Tibial nerve (tissue), 4 donors: Measurements from ENCODE around the gene NR1H3. TPM values are rescaled to one million over a fixed set of nuclear protein-coding genes. Genes with fewer than 3 reads are reported as not detected.

Experiments used
- DNase-seq, 2 donors: peaks; one replicate each; pipeline ENCODE4 v3.0.0-alpha.2; 2019; ENCODE audit warnings: low spot score in 2 of 2
- H3K27ac ChIP-seq, 4 donors: fragments of 200-600 bp; sonication (generic) in 3 of 4; one replicate each; pipeline ENCODE4 v1.5.1; 2017 to 2019; ENCODE audit warnings: mild to moderate bottlenecking in 1 of 4
- H3K27me3 ChIP-seq, 2 donors: fragments of 200-600 bp; sonication (generic) in 1 of 2; one replicate each; pipeline versions ENCODE4 v1.5.1 to v1.6.0; 2017 to 2019
- H3K36me3 ChIP-seq, 3 donors: fragments of 200-600 bp; sonication (generic); one replicate each; pipeline ENCODE4 v1.5.1; 2018 to 2019
- H3K4me1 ChIP-seq, 4 donors: fragments of 200-600 bp; sonication (generic) in 3 of 4; one replicate each; pipeline ENCODE4 v1.5.1; 2017 to 2019
- H3K4me3 ChIP-seq, 4 donors: fragments of 200-600 bp; sonication (generic) in 3 of 4; one replicate each; pipeline ENCODE4 v1.5.1; 2017 to 2019; ENCODE audit warnings: mild to moderate bottlenecking in 1 of 4, moderate library complexity in 1 of 4
- H3K9me3 ChIP-seq, 4 donors: fragments of 200-600 bp; sonication (generic) in 3 of 4; one replicate each; pipeline ENCODE4 v1.5.1; 2017 to 2019
- EP300 ChIP-seq, 2 donors: sonication (generic); formaldehyde crosslinking; IDR thresholded peaks; one replicate each; pipeline ENCODE4 v1.6.1; 2017; ENCODE audit warnings: antibody characterized with exemption in 2 of 2, mild to moderate bottlenecking in 1 of 2
- POLR2A ChIP-seq, 2 donors: fragments of 450-650 bp; IDR thresholded peaks; one replicate each; pipeline ENCODE4 v1.6.1; 2017; ENCODE audit warnings: antibody characterized with exemption in 2 of 2, mild to moderate bottlenecking in 2 of 2, moderate library complexity in 2 of 2
- WGBS, 2 donors: methylation state at CpG; one replicate each; pipeline ENCODE4 v1.1.5; 2018; 5-methylcytosine and 5-hydroxymethylcytosine counted together
- total RNA-seq, 4 donors: library from RNA; depleted of rRNA; stranded (reverse); fragments of >200 nt; gene quantifications; one replicate each; pipeline ENCODE4 v1.1.0, GENCODE V29; 2016
- TF ChIP-seq, protein P1 (sequence below), 5 experiments: fragments of 200-600 bp in 3 of 5; fragments of 450-650 bp in 2 of 5; sonication (generic) in 3 of 5; IDR thresholded peaks; one replicate each; pipeline ENCODE4 v1.5.1; 2016 to 2019; ENCODE audit warnings: antibody characterized with exemption in 5 of 5, mild to moderate bottlenecking in 3 of 5, moderate library complexity in 2 of 5

Gene NR1H3
- total RNA-seq, 4 donors from 2014 or later, result 92.7 to 218 (median 124) TPM

DNA sequence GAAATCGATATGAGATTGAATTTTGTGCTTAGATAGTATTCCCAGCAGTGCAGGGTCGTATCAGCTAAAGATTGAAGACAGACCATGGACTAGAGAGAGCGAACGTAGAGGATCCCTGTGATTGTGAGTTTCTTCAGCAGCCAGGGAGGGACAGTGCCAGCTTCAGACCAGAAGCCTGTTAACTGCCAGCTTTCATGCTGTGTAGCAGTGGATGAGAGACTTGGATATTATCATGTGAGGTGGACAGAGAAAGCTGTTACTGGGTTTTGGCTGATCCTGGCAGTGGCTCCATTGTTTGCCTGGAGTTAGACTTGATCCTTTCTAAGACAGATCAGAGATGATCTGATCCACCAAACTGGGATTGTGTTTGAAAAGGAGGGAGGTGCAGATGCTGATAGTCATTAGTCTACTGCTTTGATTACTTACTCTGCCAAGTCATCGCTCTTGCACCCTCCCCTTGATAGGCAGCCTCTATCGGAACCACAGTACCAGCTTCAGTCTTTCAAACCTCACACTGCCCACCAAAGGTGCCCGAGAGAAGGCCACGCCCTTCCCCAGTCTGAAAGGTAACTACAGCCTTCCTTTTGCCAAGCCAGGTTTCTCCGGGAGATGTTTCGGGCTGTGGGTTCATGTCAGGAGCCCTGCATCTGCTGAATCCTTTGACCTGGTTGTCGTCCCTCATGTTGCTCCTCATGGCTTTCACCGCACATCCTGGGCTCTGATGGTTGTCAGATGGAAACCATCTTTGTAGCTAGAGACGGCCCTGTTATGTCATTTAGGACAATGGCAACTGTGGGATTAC lies 28.4 kb downstream of the NR1H3 start:
- H3K27ac ChIP-seq, result no peak overlapping the region
- H3K9me3 ChIP-seq, result no peaks in the 10 kb centered on the region
- TF ChIP-seq, protein P1, sequence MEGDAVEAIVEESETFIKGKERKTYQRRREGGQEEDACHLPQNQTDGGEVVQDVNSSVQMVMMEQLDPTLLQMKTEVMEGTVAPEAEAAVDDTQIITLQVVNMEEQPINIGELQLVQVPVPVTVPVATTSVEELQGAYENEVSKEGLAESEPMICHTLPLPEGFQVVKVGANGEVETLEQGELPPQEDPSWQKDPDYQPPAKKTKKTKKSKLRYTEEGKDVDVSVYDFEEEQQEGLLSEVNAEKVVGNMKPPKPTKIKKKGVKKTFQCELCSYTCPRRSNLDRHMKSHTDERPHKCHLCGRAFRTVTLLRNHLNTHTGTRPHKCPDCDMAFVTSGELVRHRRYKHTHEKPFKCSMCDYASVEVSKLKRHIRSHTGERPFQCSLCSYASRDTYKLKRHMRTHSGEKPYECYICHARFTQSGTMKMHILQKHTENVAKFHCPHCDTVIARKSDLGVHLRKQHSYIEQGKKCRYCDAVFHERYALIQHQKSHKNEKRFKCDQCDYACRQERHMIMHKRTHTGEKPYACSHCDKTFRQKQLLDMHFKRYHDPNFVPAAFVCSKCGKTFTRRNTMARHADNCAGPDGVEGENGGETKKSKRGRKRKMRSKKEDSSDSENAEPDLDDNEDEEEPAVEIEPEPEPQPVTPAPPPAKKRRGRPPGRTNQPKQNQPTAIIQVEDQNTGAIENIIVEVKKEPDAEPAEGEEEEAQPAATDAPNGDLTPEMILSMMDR (IDR thresholded peaks at IDR 0.05), result no peak
- TF ChIP-seq POLR2A (IDR thresholded peaks at IDR 0.05) (no peak), EP300 (IDR thresholded peaks at IDR 0.05) (no peak)
- H3K4me1 ChIP-seq, result no peaks in the 10 kb centered on the region
- WGBS, 2 donors, result 91 to 95% methylated on average over 13 of the region's 13 CpGs
- H3K36me3 ChIP-seq, result peaks cover 17 to 99% (median 52%) of the 10 kb centered on the region in 3 donors
- DNase-seq, result no peak
- H3K4me3 ChIP-seq, result no peak overlapping the region
- H3K27me3 ChIP-seq, result no peaks in the 10 kb centered on the region

- H3K27ac ChIP-seq, result no peak overlapping the region
- TF ChIP-seq EP300 (IDR thresholded peaks at IDR 0.05), result no peak
- TF ChIP-seq, protein P1 (IDR thresholded peaks at IDR 0.05), result no peak
- TF ChIP-seq POLR2A (IDR thresholded peaks at IDR 0.05), result no peak
- H3K36me3 ChIP-seq, result peaks cover 12 to 99% (median 43%) of the 10 kb centered on the region in 3 donors
- DNase-seq, result no peak
- H3K4me1 ChIP-seq, result no peaks in the 10 kb centered on the region
- H3K4me3 ChIP-seq, result no peak overlapping the region
- no peaks in the 10 kb centered on the region for H3K27me3 ChIP-seq
- no peaks in the 10 kb centered on the region for H3K9me3 ChIP-seq
- 86 to 91% methylated on average over 5 of the region's 5 CpGs for WGBS, 2 donors
Observed at GRCh38 chr11:47288066-47288465, 30.3 kb downstream of the NR1H3 start.

GRCh38 chr11:47289856-47290255 lies 32.1 kb downstream of the NR1H3 start:
- 92 to 93% methylated on average over 15 of the region's 15 CpGs for WGBS, 2 donors
- Histone ChIP-seq H3K27me3 (no peaks in the 10 kb centered on the region), H3K4me1 (no peaks in the 10 kb centered on the region), H3K4me3 (no peak overlapping the region), H3K36me3 (peaks cover 12 to 97% (median 27%) of the 10 kb centered on the region in 3 donors), H3K27ac (no peak overlapping the region), H3K9me3 (no peaks in the 10 kb centered on the region)
- no peak for DNase-seq
- TF ChIP-seq, protein P1 (IDR thresholded peaks at IDR 0.05), result no peak
- TF ChIP-seq EP300 (IDR thresholded peaks at IDR 0.05), result no peak
- TF ChIP-seq POLR2A (IDR thresholded peaks at IDR 0.05), result no peak

- TF ChIP-seq POLR2A (IDR thresholded peaks at IDR 0.05) (no peak), EP300 (IDR thresholded peaks at IDR 0.05) (no peak)
- TF ChIP-seq, protein P1 (IDR thresholded peaks at IDR 0.05), result no peak
- Histone ChIP-seq H3K4me1 (no peaks in the 10 kb centered on the region), H3K4me3 (no peak overlapping the region), H3K36me3 (peaks cover 0 to 98% (median 38%) of the 10 kb centered on the region in 3 donors), H3K27me3 (no peaks in the 10 kb centered on the region), H3K27ac (no peak overlapping the region), H3K9me3 (peaks cover 0 to 29% (median 4%) of the 10 kb centered on the region in 4 donors)
- WGBS, 2 donors, result 94 to 98% methylated on average over 5 of the region's 5 CpGs
- DNase-seq, result no peak
Observed at GRCh38 chr11:47295385-47295784, 37.6 kb downstream of the NR1H3 start.

- no peak overlapping the region for H3K4me3 ChIP-seq
- H3K9me3 ChIP-seq, result peaks cover 0 to 29% (median 4%) of the 10 kb centered on the region in 4 donors
- WGBS, 2 donors, result 87 to 91% methylated on average over 4 of the region's 4 CpGs
- no peak for DNase-seq
- TF ChIP-seq, protein P1 (IDR thresholded peaks at IDR 0.05), result no peak
- TF ChIP-seq EP300 (IDR thresholded peaks at IDR 0.05) (no peak), POLR2A (IDR thresholded peaks at IDR 0.05) (no peak)
- H3K4me1 ChIP-seq, result no peaks in the 10 kb centered on the region
- no peak overlapping the region for H3K27ac ChIP-seq
- H3K27me3 ChIP-seq, result no peaks in the 10 kb centered on the region
- peaks cover 0 to 98% (median 38%) of the 10 kb centered on the region in 3 donors for H3K36me3 ChIP-seq
Observed at GRCh38 chr11:47296045-47296444, 38.2 kb downstream of the NR1H3 start.
